NCI-H2029 treated with DMSO at 0.1 percent for 48 hours (cell line): ENCODE results near the gene SLC16A9.

ENCODE experiments used
- DNase-seq: peaks from one replicate; lab custom pipeline; 2025; lab: John Stamatoyannopoulos, UW

The SLC16A9 gene

DNA sequence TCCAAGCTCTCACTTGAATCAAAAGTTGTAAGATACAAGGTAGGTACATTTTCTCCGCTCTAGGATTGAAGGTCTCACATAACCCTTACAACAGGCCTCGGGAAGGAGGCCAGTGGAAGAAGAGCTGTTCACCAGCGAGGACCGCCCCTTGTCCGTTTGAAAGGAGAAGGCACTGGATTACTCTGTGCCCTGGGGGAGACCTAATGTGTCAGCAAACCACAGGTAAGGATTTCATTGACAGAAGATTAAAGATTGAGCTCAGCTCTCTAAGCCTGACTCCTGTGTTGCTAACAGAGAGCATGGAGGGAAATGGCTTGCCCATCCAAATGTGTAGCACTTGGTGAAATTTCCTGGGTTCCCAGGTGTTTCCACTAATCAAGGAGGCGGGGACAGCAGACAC, 81.2 kb downstream of the SLC16A9 start:
- DNase-seq: no peak

GRCh38 chr10:59627366-59628018, 82.2 kb downstream of the SLC16A9 start:
- DNase-seq: no peak

GRCh38 chr10:59626523-59626869, 83.2 kb downstream of the SLC16A9 start:
- no peak for DNase-seq

- DNase-seq: peak; percentile 30
Measured at GRCh38 chr10:59625721-59626522, 83.7 kb downstream of the SLC16A9 start.

GRCh38 chr10:59624951-59625350, 84.7 kb downstream of the SLC16A9 start:
- no peak for DNase-seq

GRCh38 chr10:59624136-59624535, 85.5 kb downstream of the SLC16A9 start:
- DNase-seq: no peak

DNA sequence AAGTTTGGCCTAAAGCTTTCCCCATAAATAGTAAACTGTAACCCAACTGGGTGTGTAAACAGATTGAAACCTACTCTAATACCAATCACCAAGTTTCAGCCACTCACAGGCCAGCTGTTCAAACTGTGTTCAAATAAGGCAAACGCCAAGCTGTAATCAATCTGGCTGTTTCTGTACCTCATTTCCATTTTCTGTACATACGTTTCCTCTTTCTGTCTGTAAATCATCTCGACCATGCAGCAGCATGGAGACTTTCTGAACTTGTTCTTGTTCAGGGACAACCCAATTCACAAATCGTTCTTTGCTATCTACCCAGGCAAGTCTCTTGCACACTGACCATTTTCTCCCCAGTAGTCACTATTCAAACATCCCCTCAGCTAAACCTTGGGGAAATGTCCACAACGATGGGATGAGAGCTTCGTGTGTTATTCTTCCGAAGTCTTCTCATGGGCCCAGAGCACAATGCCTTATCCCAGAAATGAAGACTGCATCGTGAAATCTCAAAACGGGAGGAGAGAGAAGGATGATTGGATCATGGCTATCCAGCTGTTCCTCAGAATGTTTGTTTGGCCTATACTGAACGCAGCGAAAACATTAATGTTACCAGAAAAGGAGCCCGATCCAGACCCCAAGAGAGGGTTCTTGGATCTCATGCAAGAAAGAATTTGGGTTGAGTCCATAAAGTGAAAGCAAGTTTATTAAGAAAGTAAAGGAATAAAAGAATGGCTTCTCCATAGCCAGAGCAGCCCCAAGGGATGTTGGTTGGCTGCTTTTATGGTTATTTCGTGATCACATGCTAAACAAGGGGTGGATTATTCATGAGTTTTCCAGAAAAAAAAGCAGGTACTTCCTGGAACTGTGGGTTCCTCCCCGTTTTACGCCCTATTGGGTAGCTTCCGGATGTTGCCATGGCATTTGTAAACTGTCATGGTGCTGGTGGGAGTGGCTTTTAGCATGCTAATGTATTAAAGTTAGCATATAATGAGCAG, 86.2 kb downstream of the SLC16A9 start:
- DNase-seq: no peak

GRCh38 chr10:59622320-59623132, 87.1 kb downstream of the SLC16A9 start:
- peak; percentile 15 for DNase-seq

- DNase-seq: no peak
Measured at GRCh38 chr10:59621771-59622170, 87.9 kb downstream of the SLC16A9 start.

DNA sequence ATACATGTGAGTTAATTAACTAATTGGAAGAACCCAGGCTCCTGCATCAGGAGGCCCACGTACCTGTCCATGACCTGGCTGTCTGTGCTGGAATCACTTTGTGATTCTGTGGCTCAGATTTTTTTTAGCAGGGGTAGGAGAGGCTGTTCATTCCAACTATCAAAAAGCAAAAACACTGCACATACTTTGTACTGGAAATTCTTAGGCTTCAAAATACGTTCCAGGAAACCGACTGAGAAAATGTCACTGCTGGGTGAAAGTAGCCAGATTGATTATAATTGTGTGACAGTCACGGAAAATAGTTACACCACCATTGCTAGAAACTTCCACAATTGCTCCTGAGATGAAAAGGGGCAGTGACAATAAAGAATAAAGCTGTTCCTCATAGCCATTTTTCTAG, 91.0 kb downstream of the SLC16A9 start:
- DNase-seq: no peak

DNA sequence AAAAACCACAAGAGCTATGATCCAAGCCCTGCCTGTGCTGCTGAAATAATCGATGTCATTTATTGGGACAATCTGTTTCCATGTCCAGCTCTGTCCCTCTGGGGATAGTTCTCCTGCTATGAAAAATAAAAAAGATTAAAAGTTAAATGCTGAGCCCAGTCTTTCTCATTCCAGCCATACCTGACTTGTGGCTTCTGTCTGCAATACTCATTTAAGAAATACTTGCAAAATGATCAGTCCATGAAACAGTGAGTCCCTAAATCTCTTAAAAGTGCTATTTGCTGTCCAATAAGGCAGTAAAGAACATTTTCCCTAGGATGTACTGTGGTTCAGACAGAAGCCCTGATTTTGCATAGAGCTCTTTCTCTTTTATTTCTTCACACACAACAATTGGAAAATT, 91.7 kb downstream of the SLC16A9 start:
- no peak for DNase-seq

- peak; percentile 65 for DNase-seq
Measured at GRCh38 chr10:59611048-59611447, 98.6 kb downstream of the SLC16A9 start.

DNA sequence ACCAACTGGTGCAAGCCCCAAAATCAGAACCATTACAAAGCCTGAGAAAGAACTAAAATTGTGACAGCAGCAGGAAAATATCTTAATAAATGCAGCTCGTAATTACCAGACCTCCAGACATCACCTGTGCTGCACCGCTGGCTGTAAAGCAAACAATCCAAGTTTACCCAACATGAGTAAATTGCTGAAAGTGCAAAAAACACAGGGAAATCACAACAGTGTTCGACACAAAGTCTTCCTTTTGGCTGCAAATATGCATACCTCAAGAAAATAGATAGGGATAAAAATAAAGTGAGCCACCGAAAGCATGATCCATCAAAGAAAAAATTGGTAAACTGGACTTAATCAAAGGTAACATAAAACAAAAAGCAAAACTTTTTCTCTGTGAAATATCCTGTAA, 101.7 kb downstream of the SLC16A9 start:
- DNase-seq: no peak

DNA sequence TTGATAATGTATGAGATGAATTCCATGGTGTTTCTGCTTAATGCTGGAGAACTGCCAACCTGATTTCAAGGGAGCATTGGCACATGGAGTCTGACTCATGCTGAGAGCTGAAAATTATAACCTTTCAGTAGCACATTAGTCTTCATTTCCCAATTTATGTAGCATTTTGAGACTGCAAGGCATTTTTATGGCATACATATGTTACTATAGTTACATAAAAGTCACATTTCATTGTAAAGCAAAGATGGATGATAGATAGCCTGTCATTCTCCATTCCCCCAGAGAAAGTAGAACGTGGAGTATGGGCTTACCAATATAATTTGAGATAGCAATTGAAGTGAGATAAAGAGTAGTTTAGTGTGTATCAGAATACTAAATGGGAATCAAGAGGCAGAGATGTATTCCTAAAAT, 103.1 kb downstream of the SLC16A9 start:
- DNase-seq: no peak

- DNase-seq: no peak
Measured at GRCh38 chr10:59601985-59602384, 107.7 kb downstream of the SLC16A9 start.
